SK-N-SH (cell line): ENCODE measurements around the gene MFAP2.

Source experiments
- EP300 ChIP-seq, 2 experiments: IDR thresholded peaks; 2 replicates each; pipeline versions ENCODE4 v1.4.0 to v1.6.1; 2012; ENCODE audit warnings: borderline replicate concordance in 1 of 2, low read depth in 1 of 2, low read length in 1 of 2
- YY1 ChIP-seq: IDR thresholded peaks from 2 replicates; pipeline ENCODE4 v1.4.0; 2012; ENCODE audit warnings: low read depth, mild to moderate bottlenecking

DNA sequence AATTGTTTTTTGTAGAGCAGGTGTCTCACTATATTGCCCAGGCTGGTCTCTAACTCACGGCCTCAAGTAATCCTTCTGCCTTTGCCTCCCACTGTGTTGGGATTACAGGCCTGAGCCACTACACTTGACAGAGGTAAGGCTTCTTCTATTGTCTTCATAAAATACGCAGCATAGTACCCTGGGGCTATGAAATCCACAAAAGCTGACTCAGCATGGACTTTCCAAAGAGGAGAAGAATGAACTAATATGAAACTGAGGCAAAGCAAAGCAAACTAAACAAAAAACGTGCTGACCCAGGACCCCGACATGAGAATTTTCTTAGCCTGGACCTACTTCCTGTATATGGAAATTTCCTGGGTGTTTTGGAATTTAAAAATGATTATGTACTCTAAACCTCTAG is 49.8 kb upstream of the MFAP2 start:
- TF ChIP-seq YY1 (no peak), EP300 (IDR thresholded peaks at IDR 0.05; ENCODE audit: borderline replicate concordance in 1 of 2, low read depth in 1 of 2, low read length in 1 of 2) (no peak)
